GM12801 (cell line): ENCODE data around the gene TGM5.

Experiments
- TF ChIP-seq, protein P1 (sequence below): IDR thresholded peaks from one replicate; pipeline ENCODE4 v1.5.1; 2011; ENCODE audit warnings: control low read depth; ENCODE audit not compliant: insufficient read length; ENCODE audit errors: extremely low read depth

Gene TGM5

GRCh38 chr15:43210172-43210745 lies 56.5 kb downstream of the TGM5 start:
- TF ChIP-seq, protein P1, sequence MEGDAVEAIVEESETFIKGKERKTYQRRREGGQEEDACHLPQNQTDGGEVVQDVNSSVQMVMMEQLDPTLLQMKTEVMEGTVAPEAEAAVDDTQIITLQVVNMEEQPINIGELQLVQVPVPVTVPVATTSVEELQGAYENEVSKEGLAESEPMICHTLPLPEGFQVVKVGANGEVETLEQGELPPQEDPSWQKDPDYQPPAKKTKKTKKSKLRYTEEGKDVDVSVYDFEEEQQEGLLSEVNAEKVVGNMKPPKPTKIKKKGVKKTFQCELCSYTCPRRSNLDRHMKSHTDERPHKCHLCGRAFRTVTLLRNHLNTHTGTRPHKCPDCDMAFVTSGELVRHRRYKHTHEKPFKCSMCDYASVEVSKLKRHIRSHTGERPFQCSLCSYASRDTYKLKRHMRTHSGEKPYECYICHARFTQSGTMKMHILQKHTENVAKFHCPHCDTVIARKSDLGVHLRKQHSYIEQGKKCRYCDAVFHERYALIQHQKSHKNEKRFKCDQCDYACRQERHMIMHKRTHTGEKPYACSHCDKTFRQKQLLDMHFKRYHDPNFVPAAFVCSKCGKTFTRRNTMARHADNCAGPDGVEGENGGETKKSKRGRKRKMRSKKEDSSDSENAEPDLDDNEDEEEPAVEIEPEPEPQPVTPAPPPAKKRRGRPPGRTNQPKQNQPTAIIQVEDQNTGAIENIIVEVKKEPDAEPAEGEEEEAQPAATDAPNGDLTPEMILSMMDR: no peak

DNA sequence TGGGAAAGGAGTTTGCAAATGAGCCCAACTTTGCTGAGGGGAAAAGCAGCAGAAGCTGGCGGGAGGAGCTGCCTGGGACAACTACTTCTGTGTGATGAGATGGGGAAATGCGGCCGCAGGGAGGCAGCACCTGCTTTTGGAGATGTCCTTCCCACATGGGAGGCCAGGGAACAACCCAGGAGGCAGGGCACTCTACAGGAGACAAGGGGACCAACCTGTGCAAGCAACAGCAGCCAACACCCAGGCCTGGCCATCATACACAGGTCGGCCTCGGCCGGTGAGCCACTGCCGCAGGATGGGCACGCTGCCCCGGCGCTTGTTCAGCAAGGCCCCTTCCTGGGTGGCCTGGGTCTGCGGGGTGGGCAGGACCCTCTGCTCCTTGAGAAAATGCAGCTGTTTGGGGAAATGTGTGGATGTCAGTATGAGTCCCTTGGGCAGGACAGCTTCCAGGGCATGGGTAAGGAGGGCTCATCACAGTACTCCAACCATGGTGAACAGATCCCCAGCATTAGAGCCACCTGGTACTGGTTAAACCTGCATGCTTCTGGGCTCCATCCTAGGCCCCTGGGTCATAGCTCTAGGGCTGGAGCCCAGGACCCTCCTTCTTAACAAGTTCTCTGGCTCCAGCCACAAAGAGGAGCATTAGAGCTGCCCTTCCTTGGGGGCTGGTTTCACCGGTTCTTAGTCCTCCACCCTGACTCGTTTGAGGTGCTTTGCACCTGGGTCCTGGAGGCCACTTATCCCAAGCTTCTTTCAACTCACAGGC lies 57.5 kb downstream of the TGM5 start:
- TF ChIP-seq, protein P1: no peak

- TF ChIP-seq, protein P1: no peak
Measured at GRCh38 chr15:43208052-43209002, 58.4 kb downstream of the TGM5 start.

GRCh38 chr15:43207024-43207423 lies 59.7 kb downstream of the TGM5 start:
- TF ChIP-seq, protein P1: no peak

DNA sequence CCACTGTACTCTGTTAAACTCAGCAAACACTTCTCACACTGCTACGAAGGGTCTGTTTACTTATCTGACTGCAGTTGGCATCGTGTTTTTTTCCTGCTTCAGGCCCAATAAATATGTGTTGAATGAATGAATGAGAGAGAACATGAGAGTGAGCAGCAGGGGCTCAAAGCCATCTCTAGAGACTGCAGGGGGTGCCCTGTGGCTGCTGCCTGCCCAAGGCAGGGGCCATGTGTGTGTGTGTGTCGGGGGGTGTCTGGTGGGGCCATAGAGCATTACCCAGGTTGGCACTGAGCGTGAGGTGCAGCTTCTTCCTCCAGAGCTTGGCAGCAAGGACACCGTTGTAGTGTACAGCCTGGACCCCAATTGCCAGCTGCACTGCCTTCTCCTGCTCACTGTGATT lies 60.7 kb downstream of the TGM5 start:
- TF ChIP-seq, protein P1: no peak

DNA sequence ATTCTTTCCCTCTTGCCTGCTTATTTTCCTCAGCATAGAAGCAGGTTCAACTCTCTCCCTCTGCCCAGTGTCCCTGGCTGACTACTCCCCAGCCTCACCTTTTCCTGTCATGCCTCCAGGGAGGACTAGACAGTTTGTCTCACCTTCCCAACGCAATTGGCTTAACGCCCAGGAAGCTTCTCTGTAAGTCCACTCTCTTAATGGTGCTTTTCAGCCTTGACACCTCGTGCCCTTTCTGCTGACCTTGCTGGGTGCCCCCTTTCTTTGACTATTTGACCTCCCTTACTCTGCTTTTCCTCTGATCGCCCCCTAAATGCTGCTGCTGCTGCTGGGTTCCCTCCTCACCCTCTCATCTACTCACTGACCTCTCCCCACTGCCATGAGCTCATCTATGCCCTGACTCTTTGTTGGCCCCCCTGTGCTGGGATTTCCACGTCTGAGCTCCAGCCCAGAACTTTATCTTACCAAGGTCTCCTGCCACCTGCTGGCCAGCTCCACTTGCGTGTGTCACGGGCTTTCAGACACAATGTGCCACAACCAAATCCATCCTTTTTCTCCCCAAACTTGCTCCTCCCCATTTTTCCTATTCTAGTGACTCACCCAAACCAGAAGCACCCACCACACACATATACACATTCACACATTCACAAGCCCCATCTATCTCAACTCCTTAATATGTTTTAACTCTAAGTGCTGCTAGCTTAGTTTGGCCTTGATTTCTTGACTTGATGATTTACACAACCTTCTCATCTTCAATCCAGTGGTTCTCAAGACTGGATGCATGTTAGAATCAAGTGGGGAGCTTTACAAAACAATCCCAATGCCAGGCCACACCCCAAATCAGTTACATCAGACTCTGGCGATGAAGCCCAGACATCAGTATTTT lies 62.5 kb downstream of the TGM5 start:
- TF ChIP-seq, protein P1: no peak
